GM18508 (cell line): ENCODE data around the gene MTAP.
"Not testable (repeated sequence)": the region's sequence is repeated elsewhere in the genome, so short reads cannot be mapped to it uniquely, and the experiment has no call there.

Experiments
- ATAC-seq: cut with Tn5 transposase; IDR thresholded peaks from one replicate; pipeline ENCODE4 v1.9.1; 2021; ENCODE audit warnings: moderate number of reproducible peaks; ENCODE audit not compliant: insufficient read depth, unreplicated experiment

Gene MTAP

GRCh38 chr9:21904371-21904770 lies 101.9 kb downstream of the MTAP start:
- no peak for ATAC-seq

GRCh38 chr9:21904776-21905175 lies 102.3 kb downstream of the MTAP start:
- no peak for ATAC-seq

GRCh38 chr9:21906213-21906612 lies 103.8 kb downstream of the MTAP start:
- ATAC-seq, result no peak

GRCh38 chr9:21906881-21907280 lies 104.4 kb downstream of the MTAP start:
- ATAC-seq, result no peak

GRCh38 chr9:21919377-21920362 lies 117.2 kb downstream of the MTAP start:
- ATAC-seq, result no peak

GRCh38 chr9:21923694-21924093 lies 121.3 kb downstream of the MTAP start:
- ATAC-seq, result no peak

- no peak for ATAC-seq
Observed at GRCh38 chr9:21927752-21928151, 125.3 kb downstream of the MTAP start.

GRCh38 chr9:21931428-21931827 lies 129.0 kb downstream of the MTAP start:
- ATAC-seq, result no peak

GRCh38 chr9:21933281-21933680 lies 130.8 kb downstream of the MTAP start:
- no peak for ATAC-seq

- no peak for ATAC-seq
Observed at GRCh38 chr9:21933865-21934264, 131.4 kb downstream of the MTAP start.

GRCh38 chr9:21935631-21936030 lies 133.2 kb downstream of the MTAP start:
- no peak for ATAC-seq

GRCh38 chr9:21936161-21936560 lies 133.7 kb downstream of the MTAP start:
- ATAC-seq, result no peak

GRCh38 chr9:21941337-21941995 lies 139.0 kb downstream of the MTAP start:
- no peak for ATAC-seq

GRCh38 chr9:21943464-21943863 lies 141.0 kb downstream of the MTAP start:
- ATAC-seq, result no peak

- ATAC-seq, result no peak
Observed at GRCh38 chr9:21945606-21946005, 143.2 kb downstream of the MTAP start.

GRCh38 chr9:21958833-21959232 lies 156.4 kb downstream of the MTAP start:
- ATAC-seq, result no peak

- ATAC-seq, result not testable (repeated sequence)
Observed at GRCh38 chr9:21959268-21959667, 156.8 kb downstream of the MTAP start.

- no peak for ATAC-seq
Observed at GRCh38 chr9:21961569-21961968, 159.1 kb downstream of the MTAP start.

GRCh38 chr9:21964925-21965385 lies 162.5 kb downstream of the MTAP start:
- ATAC-seq, result no peak

GRCh38 chr9:21965401-21965951 lies 163.0 kb downstream of the MTAP start:
- ATAC-seq, result no peak
